Keratinocyte (primary cell): ENCODE results near the gene NR1I2. TPM values are rescaled to one million over a fixed set of nuclear protein-coding genes. Genes with fewer than 3 reads are reported as not detected.

Experiments
- DNase-seq: peaks from one replicate; pipeline ENCODE4 v3.0.0-alpha.2; 2011; ENCODE audit warnings: low read depth, missing footprints, low spot score
- FAIRE-seq: peaks from 2 replicates; lab custom pipeline; 2011; peaks lifted over from hg19 to GRCh38; lab: Jason Lieb, UNC
- H2AFZ ChIP-seq: 2 replicates; pipeline ENCODE4 v1.6.0; 2012; ENCODE audit warnings: low read length, control low read depth, inconsistent platforms; ENCODE audit not compliant: control insufficient read depth
- H3K27ac ChIP-seq: 2 replicates; pipeline ENCODE4 v1.5.1; 2011; ENCODE audit warnings: low read length; ENCODE audit not compliant: control insufficient read depth, insufficient read depth
- H3K27me3 ChIP-seq: 3 replicates; pipeline ENCODE4 v1.6.0; 2011; ENCODE audit warnings: low read length; ENCODE audit not compliant: control insufficient read depth, insufficient read depth; ENCODE audit errors: extremely low read depth
- H3K36me3 ChIP-seq, 2 experiments: 2 replicates in 1 of 2; 3 replicates in 1 of 2; pipeline ENCODE4 v1.5.1; 2011; ENCODE audit warnings: low read length in 2 of 2, mild to moderate bottlenecking in 1 of 2; ENCODE audit not compliant: control insufficient read depth in 2 of 2, insufficient read depth in 2 of 2; ENCODE audit errors: extremely low read depth in 1 of 2
- H3K4me1 ChIP-seq: 3 replicates; pipeline ENCODE4 v1.5.1; 2011; ENCODE audit warnings: low read length; ENCODE audit not compliant: control insufficient read depth, insufficient read depth; ENCODE audit errors: extremely low read depth
- H3K4me2 ChIP-seq: 3 replicates; pipeline ENCODE4 v1.6.0; 2011; ENCODE audit warnings: low read depth, low read length; ENCODE audit not compliant: control insufficient read depth, insufficient read depth; ENCODE audit errors: extremely low read depth
- H3K4me3 ChIP-seq, 3 experiments: fragments of 200-600 bp in 1 of 3; sonication (generic) in 1 of 3; 2 replicates in 2 of 3; 3 replicates in 1 of 3; pipeline ENCODE4 v1.5.1; 2011 to 2016; ENCODE audit warnings: low read length in 3 of 3, mild to moderate bottlenecking in 3 of 3, control low read depth in 2 of 3, inconsistent platforms in 1 of 3, low read depth in 1 of 3, mixed read lengths in 1 of 3, mixed run types in 1 of 3, moderate library complexity in 1 of 3; ENCODE audit not compliant: control insufficient read depth in 2 of 3, insufficient read depth in 2 of 3; ENCODE audit errors: extremely low read depth in 1 of 3
- H3K79me2 ChIP-seq: 2 replicates; pipeline ENCODE4 v1.6.0; 2012; ENCODE audit warnings: low read length; ENCODE audit not compliant: control insufficient read depth, insufficient read depth
- H3K9ac ChIP-seq: 3 replicates; pipeline ENCODE4 v1.6.0; 2011; ENCODE audit warnings: low read length; ENCODE audit not compliant: control insufficient read depth, insufficient read depth; ENCODE audit errors: extremely low read depth
- H3K9me1 ChIP-seq: 3 replicates; pipeline ENCODE4 v1.6.0; 2011; ENCODE audit warnings: low read length; ENCODE audit not compliant: control insufficient read depth, insufficient read depth; ENCODE audit errors: extremely low read depth
- H3K9me3 ChIP-seq: 2 replicates; pipeline ENCODE4 v1.5.1; 2012; ENCODE audit warnings: low read depth, low read length; ENCODE audit not compliant: control insufficient read depth
- H4K20me1 ChIP-seq: 3 replicates; pipeline ENCODE4 v1.6.0; 2011; ENCODE audit warnings: low read length; ENCODE audit not compliant: control insufficient read depth, insufficient read depth; ENCODE audit errors: extremely low read depth
- CTCF ChIP-seq, 3 experiments: IDR thresholded peaks in 1 of 3; conservative IDR thresholded peaks in 1 of 3; optimal IDR thresholded peaks in 1 of 3; 2 replicates in 2 of 3; 3 replicates in 1 of 3; pipeline versions ENCODE3 to v1.5.1; 2011; ENCODE audit warnings: low read length in 3 of 3, mild to moderate bottlenecking in 3 of 3, moderate library complexity in 2 of 3, control low read depth in 1 of 3, inconsistent platforms in 1 of 3; ENCODE audit not compliant: insufficient read depth in 2 of 3; ENCODE audit errors: extremely low read depth in 1 of 3
- EZH2 ChIP-seq: IDR thresholded peaks from one replicate; pipeline ENCODE4 v1.6.1; 2012; ENCODE audit warnings: inconsistent platforms, mild to moderate bottlenecking, low read length, moderate library complexity
- dilution Hi-C: fragments of 300-500 bp; cut with MboI; formaldehyde crosslinking; loops from one replicate; pipeline ENCODE4 v1.7.0; 2020; ENCODE audit warnings: low sequenced_read_pairs; ENCODE audit not compliant: extremely low pct_ligation_motif_present
- polyA plus RNA-seq, 5 experiments: library from polyadenylated mRNA; depleted of rRNA in 3 of 5; stranded (reverse) in 3 of 5; stranded (forward) in 1 of 5; unstranded in 1 of 5; fragments of >200 nt; gene quantifications; 1 replicate in 1 of 5; 2 replicates in 3 of 5; 3 replicates in 1 of 5; pipeline versions ENCODE4 v1.2.1 to v1.2.3, GENCODE V29; 2011 to 2012; ENCODE audit warnings: missing spikeins in 2 of 5, low read depth in 1 of 5, low replicate concordance in 1 of 5

Gene NR1I2
- polyA plus RNA-seq, 1 donor (not counting 4 experiments of a cell fraction or from before 2014, with no cell fraction given): not detected

- H3K36me3 ChIP-seq: peaks cover 8 to 15% of the 10 kb centered on the region in 2 experiments
- no peak overlapping the region for H3K4me2 ChIP-seq
- dilution Hi-C loops: no loop called here
- H3K9me3 ChIP-seq: no peaks in the 10 kb centered on the region
- H2AFZ ChIP-seq: no peak overlapping the region
- no peak overlapping the region for H3K4me3 ChIP-seq
- H3K4me1 ChIP-seq: no peaks in the 10 kb centered on the region
- peaks cover 4% of the 10 kb centered on the region for H4K20me1 ChIP-seq
- no peaks in the 10 kb centered on the region for H3K9me1 ChIP-seq
- no peak overlapping the region for H3K9ac ChIP-seq
- no peak for TF ChIP-seq EZH2
- FAIRE-seq (peak; percentile 48), DNase-seq (no peak)
- no peak overlapping the region for H3K27ac ChIP-seq
- peaks cover 13% of the 10 kb centered on the region for H3K79me2 ChIP-seq
- H3K27me3 ChIP-seq: no peaks in the 10 kb centered on the region
These were observed 43.9 kb downstream of the NR1I2 start for GRCh38 chr3:119825820-119826219.

- H3K4me2 ChIP-seq: no peak overlapping the region
- no peak for DNase-seq
- H3K4me3 ChIP-seq: no peak overlapping the region
- H3K27me3 ChIP-seq: no peaks in the 10 kb centered on the region
- TF ChIP-seq CTCF (optimal IDR thresholded peaks at IDR 0.05 in 1 of 3, IDR thresholded peaks at IDR 0.05 in 1 of 3, conservative IDR thresholded peaks at IDR 0.05 in 1 of 3; ENCODE audit: extremely low read depth in 1 of 3, insufficient read depth in 2 of 3, low read length in 3 of 3): no peak
- no peak for TF ChIP-seq EZH2
- H3K9me3 ChIP-seq: no peaks in the 10 kb centered on the region
- H3K9me1 ChIP-seq: no peaks in the 10 kb centered on the region
- H3K36me3 ChIP-seq: peaks cover 8 to 15% of the 10 kb centered on the region in 2 experiments
- H2AFZ ChIP-seq: no peak overlapping the region
- H4K20me1 ChIP-seq: peaks cover 4% of the 10 kb centered on the region
- dilution Hi-C loops: no loop called here
- no peak overlapping the region for H3K27ac ChIP-seq
- no peaks in the 10 kb centered on the region for H3K4me1 ChIP-seq
- H3K79me2 ChIP-seq: peaks cover 19% of the 10 kb centered on the region
- H3K9ac ChIP-seq: no peak overlapping the region
- FAIRE-seq: peak; percentile 41
These were observed 45.1 kb downstream of the NR1I2 start for GRCh38 chr3:119826711-119827608.
